WTC11 (cell line): ENCODE results near the gene KCNIP4. TPM values are rescaled to one million over a fixed set of nuclear protein-coding genes. Genes with fewer than 3 reads are reported as not detected.

Experiments
- ATAC-seq: fragments of 200-7000 bp; cut with Tn5 transposase; 2 replicates; pipeline ENCODE4 v1.10.0; 2021; ENCODE audit warnings: mild to moderate bottlenecking, moderate library complexity
- CTCF ChIA-PET: fragments of 300-600 bp; sonication (Branson Sonifier 250); formaldehyde crosslinking; loops from one replicate; lab custom pipeline; 2021; ENCODE audit warnings: antibody characterized with exemption; lab: Charles Lee
- POLR2A ChIA-PET: fragments of 350-600 bp; sonication (Branson Sonifier 250); formaldehyde crosslinking; loops from one replicate; lab custom pipeline; 2021; ENCODE audit warnings: antibody characterized with exemption; lab: Charles Lee
- DNase-seq: peaks from one replicate; pipeline ENCODE4 v3.0.0; 2021; ENCODE audit warnings: low spot score
- H3K27ac Mint-ChIP-seq: 2 replicates; pipeline ENCODE4 v1.8.0; 2021; ENCODE audit warnings: mixed read lengths
- H3K27me3 Mint-ChIP-seq: 2 replicates; pipeline ENCODE4 v1.8.0; 2021; ENCODE audit warnings: low read depth, mild to moderate bottlenecking, moderate library complexity, mixed read lengths
- H3K36me3 Mint-ChIP-seq: 2 replicates; pipeline ENCODE4 v1.8.0; 2021; ENCODE audit warnings: mixed read lengths
- H3K4me1 Mint-ChIP-seq: 2 replicates; pipeline ENCODE4 v1.8.0; 2022; ENCODE audit warnings: mixed read lengths
- H3K4me3 Mint-ChIP-seq: 2 replicates; pipeline ENCODE4 v1.8.0; 2021; ENCODE audit warnings: mild to moderate bottlenecking, moderate library complexity, mixed read lengths
- H3K9me3 Mint-ChIP-seq: 2 replicates; pipeline ENCODE4 v1.8.0; 2021; ENCODE audit warnings: mixed read lengths
- CBFB ChIP-seq: sonication (generic); formaldehyde crosslinking; IDR thresholded peaks from 2 replicates; pipeline ENCODE4 v1.8.1; 2022; ENCODE audit warnings: mild to moderate bottlenecking, low read depth, missing genetic modification reagents
- E2F1 ChIP-seq: sonication (generic); formaldehyde crosslinking; IDR thresholded peaks from 2 replicates; pipeline ENCODE4 v1.8.0; 2022; ENCODE audit warnings: mild to moderate bottlenecking, missing genetic modification reagents
- EMX1 ChIP-seq: fragments of 250-450 bp; sonication (Bioruptor Pico); IDR thresholded peaks from 2 replicates; pipeline ENCODE4 v1.8.0; 2021; ENCODE audit warnings: mild to moderate bottlenecking
- JAZF1 ChIP-seq: fragments of 250-450 bp; sonication (Bioruptor Pico); IDR thresholded peaks from 2 replicates; pipeline ENCODE4 v1.9.0; 2021; ENCODE audit warnings: moderate library complexity, mild to moderate bottlenecking, inconsistent platforms
- MAX ChIP-seq: sonication (generic); formaldehyde crosslinking; IDR thresholded peaks from 2 replicates; pipeline ENCODE4 v1.8.0; 2022; ENCODE audit warnings: mild to moderate bottlenecking, missing genetic modification reagents
- MXD4 ChIP-seq: fragments of 250-450 bp; sonication (Bioruptor Pico); IDR thresholded peaks from 2 replicates; pipeline ENCODE4 v1.8.0; 2021; ENCODE audit warnings: mild to moderate bottlenecking, moderate library complexity, borderline replicate concordance
- MYBL2 ChIP-seq: sonication (generic); formaldehyde crosslinking; IDR thresholded peaks from 2 replicates; pipeline ENCODE4 v1.8.1; 2023; ENCODE audit warnings: mild to moderate bottlenecking, moderate library complexity, missing genetic modification reagents
- OVOL2 ChIP-seq: fragments of 250-450 bp; sonication (Bioruptor Pico); IDR thresholded peaks from 2 replicates; pipeline ENCODE4 v1.9.0; 2021; ENCODE audit warnings: mild to moderate bottlenecking, borderline replicate concordance
- PREB ChIP-seq: sonication (generic); formaldehyde crosslinking; IDR thresholded peaks from 2 replicates; pipeline ENCODE4 v1.8.1; 2022; ENCODE audit warnings: mild to moderate bottlenecking, missing genetic modification reagents, moderate library complexity, borderline replicate concordance
- SMAD4 ChIP-seq: sonication (generic); formaldehyde crosslinking; IDR thresholded peaks from 2 replicates; pipeline ENCODE4 v1.8.0; 2022; ENCODE audit warnings: mild to moderate bottlenecking, missing genetic modification reagents
- SP1 ChIP-seq: sonication (generic); formaldehyde crosslinking; conservative IDR thresholded peaks from 2 replicates; pipeline ENCODE4 v1.8.1; 2022; ENCODE audit warnings: missing genetic modification reagents
- ZNF396 ChIP-seq: fragments of 250-450 bp; sonication (Bioruptor Pico); IDR thresholded peaks from 2 replicates; pipeline ENCODE4 v1.8.0; 2021; ENCODE audit warnings: mild to moderate bottlenecking, moderate library complexity, borderline replicate concordance
- ZNF416 ChIP-seq: fragments of 250-450 bp; sonication (Bioruptor Pico); IDR thresholded peaks from 2 replicates; pipeline ENCODE4 v1.9.0; 2021; ENCODE audit warnings: mild to moderate bottlenecking, inconsistent platforms
- ZNF671 ChIP-seq: fragments of 250-450 bp; sonication (Bioruptor Pico); IDR thresholded peaks from 2 replicates; pipeline ENCODE4 v1.8.0; 2021; ENCODE audit warnings: mild to moderate bottlenecking
- total RNA-seq: library from RNA; stranded (reverse); gene quantifications from 3 replicates; pipeline ENCODE4 v1.2.3, GENCODE V29; 2021
- TF ChIP-seq, protein P1 (sequence below): sonication (generic); formaldehyde crosslinking; IDR thresholded peaks from 2 replicates; pipeline ENCODE4 v1.8.1; 2023; ENCODE audit warnings: mild to moderate bottlenecking, missing genetic modification reagents
- TF ChIP-seq, protein P2 (sequence below): sonication (generic); formaldehyde crosslinking; IDR thresholded peaks from 2 replicates; pipeline ENCODE4 v1.8.1; 2023; ENCODE audit warnings: mild to moderate bottlenecking, missing genetic modification reagents
- TF ChIP-seq, protein P3 (sequence below): fragments of 250-450 bp; sonication (Bioruptor Pico); IDR thresholded peaks from 2 replicates; pipeline ENCODE4 v1.9.0; 2021; ENCODE audit warnings: moderate library complexity, mild to moderate bottlenecking, inconsistent platforms, borderline replicate concordance
- TF ChIP-seq, protein P4 (sequence below): sonication (generic); formaldehyde crosslinking; IDR thresholded peaks from 2 replicates; pipeline ENCODE4 v1.8.1; 2023; ENCODE audit warnings: mild to moderate bottlenecking, missing genetic modification reagents, moderate library complexity
- TF ChIP-seq, protein P5 (sequence below): sonication (generic); formaldehyde crosslinking; IDR thresholded peaks from 2 replicates; pipeline ENCODE4 v1.8.1; 2023; ENCODE audit warnings: mild to moderate bottlenecking, missing genetic modification reagents, moderate library complexity
- TF ChIP-seq, protein P6 (sequence below): sonication (generic); formaldehyde crosslinking; IDR thresholded peaks from 2 replicates; pipeline ENCODE4 v1.8.0; 2022; ENCODE audit warnings: mild to moderate bottlenecking, missing genetic modification reagents
- TF ChIP-seq, protein P7 (sequence below): sonication (generic); formaldehyde crosslinking; IDR thresholded peaks from 2 replicates; pipeline ENCODE4 v1.8.1; 2022; ENCODE audit warnings: missing genetic modification reagents, borderline replicate concordance
- TF ChIP-seq, protein P8 (sequence below): sonication (generic); formaldehyde crosslinking; IDR thresholded peaks from 2 replicates; pipeline ENCODE4 v1.8.1; 2022; ENCODE audit warnings: low read depth, mild to moderate bottlenecking, moderate library complexity, missing genetic modification reagents, borderline replicate concordance

KCNIP4 gene
- total RNA-seq, 1 experiment from 2014 or later = not detected

- TF ChIP-seq OVOL2 (no peak), CBFB (CRISPR knock-in tag) (no peak), SP1 (no peak), ZNF416 (CRISPR knock-in tag) (no peak), MAX (CRISPR knock-in tag) (no peak), ZNF671 (CRISPR knock-in tag) (no peak), PREB (CRISPR knock-in tag) (no peak), MXD4 (CRISPR knock-in tag) (no peak), JAZF1 (CRISPR knock-in tag) (no peak), SMAD4 (no peak), MYBL2 (CRISPR knock-in tag) (no peak)
- TF ChIP-seq, protein P1, sequence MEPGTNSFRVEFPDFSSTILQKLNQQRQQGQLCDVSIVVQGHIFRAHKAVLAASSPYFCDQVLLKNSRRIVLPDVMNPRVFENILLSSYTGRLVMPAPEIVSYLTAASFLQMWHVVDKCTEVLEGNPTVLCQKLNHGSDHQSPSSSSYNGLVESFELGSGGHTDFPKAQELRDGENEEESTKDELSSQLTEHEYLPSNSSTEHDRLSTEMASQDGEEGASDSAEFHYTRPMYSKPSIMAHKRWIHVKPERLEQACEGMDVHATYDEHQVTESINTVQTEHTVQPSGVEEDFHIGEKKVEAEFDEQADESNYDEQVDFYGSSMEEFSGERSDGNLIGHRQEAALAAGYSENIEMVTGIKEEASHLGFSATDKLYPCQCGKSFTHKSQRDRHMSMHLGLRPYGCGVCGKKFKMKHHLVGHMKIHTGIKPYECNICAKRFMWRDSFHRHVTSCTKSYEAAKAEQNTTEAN (CRISPR knock-in tag) = no peak
- TF ChIP-seq, protein P2, sequence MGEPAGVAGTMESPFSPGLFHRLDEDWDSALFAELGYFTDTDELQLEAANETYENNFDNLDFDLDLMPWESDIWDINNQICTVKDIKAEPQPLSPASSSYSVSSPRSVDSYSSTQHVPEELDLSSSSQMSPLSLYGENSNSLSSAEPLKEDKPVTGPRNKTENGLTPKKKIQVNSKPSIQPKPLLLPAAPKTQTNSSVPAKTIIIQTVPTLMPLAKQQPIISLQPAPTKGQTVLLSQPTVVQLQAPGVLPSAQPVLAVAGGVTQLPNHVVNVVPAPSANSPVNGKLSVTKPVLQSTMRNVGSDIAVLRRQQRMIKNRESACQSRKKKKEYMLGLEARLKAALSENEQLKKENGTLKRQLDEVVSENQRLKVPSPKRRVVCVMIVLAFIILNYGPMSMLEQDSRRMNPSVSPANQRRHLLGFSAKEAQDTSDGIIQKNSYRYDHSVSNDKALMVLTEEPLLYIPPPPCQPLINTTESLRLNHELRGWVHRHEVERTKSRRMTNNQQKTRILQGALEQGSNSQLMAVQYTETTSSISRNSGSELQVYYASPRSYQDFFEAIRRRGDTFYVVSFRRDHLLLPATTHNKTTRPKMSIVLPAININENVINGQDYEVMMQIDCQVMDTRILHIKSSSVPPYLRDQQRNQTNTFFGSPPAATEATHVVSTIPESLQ (CRISPR knock-in tag) = no peak
- TF ChIP-seq, protein P3, sequence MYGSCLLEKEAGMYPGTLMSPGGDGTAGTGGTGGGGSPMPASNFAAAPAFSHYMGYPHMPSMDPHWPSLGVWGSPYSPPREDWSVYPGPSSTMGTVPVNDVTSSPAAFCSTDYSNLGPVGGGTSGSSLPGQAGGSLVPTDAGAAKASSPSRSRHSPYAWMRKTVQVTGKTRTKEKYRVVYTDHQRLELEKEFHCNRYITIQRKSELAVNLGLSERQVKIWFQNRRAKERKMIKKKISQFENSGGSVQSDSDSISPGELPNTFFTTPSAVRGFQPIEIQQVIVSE (CRISPR knock-in tag) = no peak
- TF ChIP-seq, protein P4, sequence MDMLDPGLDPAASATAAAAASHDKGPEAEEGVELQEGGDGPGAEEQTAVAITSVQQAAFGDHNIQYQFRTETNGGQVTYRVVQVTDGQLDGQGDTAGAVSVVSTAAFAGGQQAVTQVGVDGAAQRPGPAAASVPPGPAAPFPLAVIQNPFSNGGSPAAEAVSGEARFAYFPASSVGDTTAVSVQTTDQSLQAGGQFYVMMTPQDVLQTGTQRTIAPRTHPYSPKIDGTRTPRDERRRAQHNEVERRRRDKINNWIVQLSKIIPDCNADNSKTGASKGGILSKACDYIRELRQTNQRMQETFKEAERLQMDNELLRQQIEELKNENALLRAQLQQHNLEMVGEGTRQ = no peak
- TF ChIP-seq, protein P5, sequence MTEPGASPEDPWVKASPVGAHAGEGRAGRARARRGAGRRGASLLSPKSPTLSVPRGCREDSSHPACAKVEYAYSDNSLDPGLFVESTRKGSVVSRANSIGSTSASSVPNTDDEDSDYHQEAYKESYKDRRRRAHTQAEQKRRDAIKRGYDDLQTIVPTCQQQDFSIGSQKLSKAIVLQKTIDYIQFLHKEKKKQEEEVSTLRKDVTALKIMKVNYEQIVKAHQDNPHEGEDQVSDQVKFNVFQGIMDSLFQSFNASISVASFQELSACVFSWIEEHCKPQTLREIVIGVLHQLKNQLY (CRISPR knock-in tag) = no peak
- TF ChIP-seq, protein P6, sequence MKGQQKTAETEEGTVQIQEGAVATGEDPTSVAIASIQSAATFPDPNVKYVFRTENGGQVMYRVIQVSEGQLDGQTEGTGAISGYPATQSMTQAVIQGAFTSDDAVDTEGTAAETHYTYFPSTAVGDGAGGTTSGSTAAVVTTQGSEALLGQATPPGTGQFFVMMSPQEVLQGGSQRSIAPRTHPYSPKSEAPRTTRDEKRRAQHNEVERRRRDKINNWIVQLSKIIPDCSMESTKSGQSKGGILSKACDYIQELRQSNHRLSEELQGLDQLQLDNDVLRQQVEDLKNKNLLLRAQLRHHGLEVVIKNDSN = no peak
- no peak overlapping the region for H3K4me3 Mint-ChIP-seq
- H3K4me1 Mint-ChIP-seq = no peaks in the 10 kb centered on the region
- no peak for ATAC-seq
- ChIA-PET CTCF (no interaction called here), POLR2A (no interaction called here)
- no peaks in the 10 kb centered on the region for H3K27me3 Mint-ChIP-seq
- H3K36me3 Mint-ChIP-seq = no peaks in the 10 kb centered on the region
- no peak overlapping the region for H3K27ac Mint-ChIP-seq
- peaks cover 15% of the 10 kb centered on the region for H3K9me3 Mint-ChIP-seq
- DNase-seq = no peak
Measured at GRCh38 chr4:21649391-21650090, 299.0 kb downstream of the KCNIP4 start.

GRCh38 chr4:21645776-21646175, 302.8 kb downstream of the KCNIP4 start:
- ATAC-seq (no peak), DNase-seq (no peak)
- H3K9me3 Mint-ChIP-seq = peaks cover 9% of the 10 kb centered on the region
- no peaks in the 10 kb centered on the region for H3K27me3 Mint-ChIP-seq
- ChIA-PET POLR2A (no interaction called here), CTCF (no interaction called here)
- H3K27ac Mint-ChIP-seq = no peak overlapping the region
- no peaks in the 10 kb centered on the region for H3K4me1 Mint-ChIP-seq
- no peaks in the 10 kb centered on the region for H3K36me3 Mint-ChIP-seq
- no peak overlapping the region for H3K4me3 Mint-ChIP-seq
- TF ChIP-seq, protein P7, sequence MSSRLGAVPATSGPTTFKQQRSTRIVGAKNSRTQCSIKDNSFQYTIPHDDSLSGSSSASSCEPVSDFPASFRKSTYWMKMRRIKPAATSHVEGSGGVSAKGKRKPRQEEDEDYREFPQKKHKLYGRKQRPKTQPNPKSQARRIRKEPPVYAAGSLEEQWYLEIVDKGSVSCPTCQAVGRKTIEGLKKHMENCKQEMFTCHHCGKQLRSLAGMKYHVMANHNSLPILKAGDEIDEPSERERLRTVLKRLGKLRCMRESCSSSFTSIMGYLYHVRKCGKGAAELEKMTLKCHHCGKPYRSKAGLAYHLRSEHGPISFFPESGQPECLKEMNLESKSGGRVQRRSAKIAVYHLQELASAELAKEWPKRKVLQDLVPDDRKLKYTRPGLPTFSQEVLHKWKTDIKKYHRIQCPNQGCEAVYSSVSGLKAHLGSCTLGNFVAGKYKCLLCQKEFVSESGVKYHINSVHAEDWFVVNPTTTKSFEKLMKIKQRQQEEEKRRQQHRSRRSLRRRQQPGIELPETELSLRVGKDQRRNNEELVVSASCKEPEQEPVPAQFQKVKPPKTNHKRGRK = no peak
- TF ChIP-seq, protein P8, sequence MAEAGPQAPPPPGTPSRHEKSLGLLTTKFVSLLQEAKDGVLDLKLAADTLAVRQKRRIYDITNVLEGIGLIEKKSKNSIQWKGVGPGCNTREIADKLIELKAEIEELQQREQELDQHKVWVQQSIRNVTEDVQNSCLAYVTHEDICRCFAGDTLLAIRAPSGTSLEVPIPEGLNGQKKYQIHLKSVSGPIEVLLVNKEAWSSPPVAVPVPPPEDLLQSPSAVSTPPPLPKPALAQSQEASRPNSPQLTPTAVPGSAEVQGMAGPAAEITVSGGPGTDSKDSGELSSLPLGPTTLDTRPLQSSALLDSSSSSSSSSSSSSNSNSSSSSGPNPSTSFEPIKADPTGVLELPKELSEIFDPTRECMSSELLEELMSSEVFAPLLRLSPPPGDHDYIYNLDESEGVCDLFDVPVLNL (CRISPR knock-in tag) = no peak
- TF ChIP-seq E2F1 (CRISPR knock-in tag) (no peak), ZNF396 (CRISPR knock-in tag) (no peak), EMX1 (CRISPR knock-in tag) (no peak)
